HEK293 (cell line): Measurements from ENCODE around the gene RASSF10.

Source experiments
- CTCF ChIA-PET: fragments of 350-600 bp; formaldehyde crosslinking; extraction: SDS; loops from one replicate; lab custom pipeline; 2021; ENCODE audit warnings: antibody characterized with exemption; lab: Yijun Ruan, JAX
- POLR2A ChIA-PET: fragments of 300-600 bp; formaldehyde crosslinking; extraction: SDS; loops from one replicate; lab custom pipeline; 2020; ENCODE audit warnings: antibody characterized with exemption, inconsistent platforms; lab: Yijun Ruan, JAX
- H3K27ac ChIP-seq: fragments of 200-500 bp; sonication (Bioruptor generic); 2 replicates; pipeline ENCODE4 v1.5.1; 2014; ENCODE audit warnings: low read depth, low read length, control low read depth, inconsistent platforms; ENCODE audit errors: extremely low read depth
- H3K36me3 ChIP-seq, 2 experiments: fragments of 200-500 bp in 1 of 2; sonication (Bioruptor generic) in 1 of 2; 1 replicate in 1 of 2; 2 replicates in 1 of 2; pipeline ENCODE4 v1.5.1; 2014 to 2017; ENCODE audit warnings: inconsistent platforms in 2 of 2, low read length in 2 of 2; ENCODE audit not compliant: control insufficient read depth in 2 of 2, insufficient read depth in 1 of 2
- H3K4me1 ChIP-seq: fragments of 200-500 bp; sonication (Bioruptor generic); 2 replicates; pipeline ENCODE4 v1.5.1; 2014; ENCODE audit warnings: mild to moderate bottlenecking, low read length, inconsistent platforms; ENCODE audit not compliant: control insufficient read depth, insufficient read depth
- H3K4me3 ChIP-seq: 2 replicates; pipeline ENCODE4 v1.5.1; 2011; ENCODE audit warnings: low read depth, mild to moderate bottlenecking, control low read depth, low read length, moderate library complexity
- H3K9me3 ChIP-seq: fragments of 200-500 bp; sonication (Bioruptor generic); 2 replicates; pipeline ENCODE4 v1.5.1; 2014; ENCODE audit warnings: low read depth, low read length, inconsistent platforms; ENCODE audit not compliant: control insufficient read depth, insufficient read depth
- GFI1B ChIP-seq: fragments of 450-650 bp; formaldehyde crosslinking; IDR thresholded peaks from 2 replicates; pipeline ENCODE4 v1.5.1; 2016; ENCODE audit warnings: missing biosample characterization, missing genetic modification characterization
- GLI2 ChIP-seq: fragments of 450-650 bp; formaldehyde crosslinking; IDR thresholded peaks from 2 replicates; pipeline ENCODE4; 2017; ENCODE audit warnings: missing biosample characterization, missing genetic modification characterization, low read depth, borderline replicate concordance
- GLIS2 ChIP-seq: fragments of 450-650 bp; formaldehyde crosslinking; IDR thresholded peaks from 2 replicates; pipeline ENCODE4 v1.5.1; 2016; ENCODE audit warnings: missing biosample characterization, missing genetic modification characterization
- OVOL3 ChIP-seq: fragments of 450-650 bp; formaldehyde crosslinking; IDR thresholded peaks from 2 replicates; pipeline ENCODE4 v1.5.1; 2016; ENCODE audit warnings: missing biosample characterization, missing genetic modification characterization
- ZFHX2 ChIP-seq: fragments of 450-650 bp; formaldehyde crosslinking; conservative IDR thresholded peaks from 2 replicates; pipeline ENCODE4 v1.5.1; 2016; ENCODE audit warnings: missing biosample characterization, missing genetic modification characterization
- ZNF114 ChIP-seq: fragments of 450-650 bp; formaldehyde crosslinking; IDR thresholded peaks from 2 replicates; pipeline ENCODE4 v1.5.0; 2017; ENCODE audit warnings: missing biosample characterization, missing genetic modification characterization
- ZNF132 ChIP-seq: fragments of 450-650 bp; formaldehyde crosslinking; IDR thresholded peaks from 2 replicates; pipeline ENCODE4 v1.5.1; 2017; ENCODE audit warnings: missing biosample characterization, missing genetic modification characterization, borderline replicate concordance
- ZNF221 ChIP-seq: fragments of 450-650 bp; formaldehyde crosslinking; IDR thresholded peaks from 2 replicates; pipeline ENCODE4 v1.5.1; 2017; ENCODE audit warnings: missing biosample characterization, missing genetic modification characterization, borderline replicate concordance
- ZNF223 ChIP-seq: fragments of 450-650 bp; formaldehyde crosslinking; IDR thresholded peaks from 2 replicates; pipeline ENCODE4 v1.5.1; 2016; ENCODE audit warnings: missing biosample characterization, missing genetic modification characterization
- ZNF248 ChIP-seq: fragments of 450-650 bp; formaldehyde crosslinking; IDR thresholded peaks from 2 replicates; pipeline ENCODE4 v1.5.1; 2017; ENCODE audit warnings: missing biosample characterization, missing genetic modification characterization
- ZNF473 ChIP-seq: fragments of 450-650 bp; formaldehyde crosslinking; IDR thresholded peaks from 2 replicates; pipeline ENCODE4 v1.5.1; 2017; ENCODE audit warnings: missing biosample characterization, missing genetic modification characterization
- ZNF560 ChIP-seq: fragments of 450-650 bp; formaldehyde crosslinking; IDR thresholded peaks from 2 replicates; pipeline ENCODE4 v1.5.1; 2017; ENCODE audit warnings: missing biosample characterization, missing genetic modification characterization, borderline replicate concordance
- ZNF571 ChIP-seq: fragments of 450-650 bp; formaldehyde crosslinking; IDR thresholded peaks from 2 replicates; pipeline ENCODE4 v1.5.0; 2017; ENCODE audit warnings: missing biosample characterization, missing genetic modification characterization
- ZNF701 ChIP-seq: fragments of 450-650 bp; formaldehyde crosslinking; IDR thresholded peaks from 2 replicates; pipeline ENCODE4 v1.5.1; 2016; ENCODE audit warnings: missing biosample characterization, missing genetic modification characterization
- TF ChIP-seq, protein P1 (sequence below): fragments of 450-650 bp; formaldehyde crosslinking; IDR thresholded peaks from 2 replicates; pipeline ENCODE4 v1.5.1; 2016; ENCODE audit warnings: missing biosample characterization, missing genetic modification characterization
- TF ChIP-seq, protein P2 (sequence below): fragments of 450-650 bp; formaldehyde crosslinking; IDR thresholded peaks from 2 replicates; pipeline ENCODE4 v1.5.1; 2016; ENCODE audit warnings: missing biosample characterization, missing genetic modification characterization
- TF ChIP-seq, protein P3 (sequence below): fragments of 450-650 bp; formaldehyde crosslinking; IDR thresholded peaks from 2 replicates; pipeline ENCODE4 v1.5.1; 2016; ENCODE audit warnings: missing biosample characterization, missing genetic modification characterization
- TF ChIP-seq, protein P4 (sequence below): fragments of 450-650 bp; formaldehyde crosslinking; IDR thresholded peaks from 2 replicates; pipeline ENCODE4 v1.5.1; 2016; ENCODE audit warnings: missing biosample characterization, missing genetic modification characterization
- TF ChIP-seq, protein P5 (sequence below): fragments of 450-650 bp; formaldehyde crosslinking; IDR thresholded peaks from 2 replicates; pipeline ENCODE4 v1.5.1; 2017; ENCODE audit warnings: missing biosample characterization, missing genetic modification characterization

RASSF10 gene

DNA sequence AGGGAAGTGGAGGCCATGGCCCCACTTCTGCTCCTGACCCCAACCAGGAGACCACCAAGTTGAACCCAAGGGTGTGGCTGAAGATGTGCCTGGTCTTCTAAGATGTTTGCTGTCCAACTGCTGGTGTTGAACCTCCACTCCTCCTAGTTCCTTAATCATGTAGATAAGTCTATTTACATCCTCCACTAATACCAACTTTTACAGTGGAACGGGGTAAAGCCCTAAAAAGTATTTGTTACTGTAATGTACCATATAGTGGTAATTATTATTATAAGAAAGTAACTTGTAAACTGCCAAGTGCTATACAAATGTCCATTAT is 19.0 kb upstream of the RASSF10 start:
- Histone ChIP-seq H3K27ac (no peak overlapping the region), H3K9me3 (no peaks in the 10 kb centered on the region), H3K4me1 (no peaks in the 10 kb centered on the region), H3K4me3 (no peak overlapping the region), H3K36me3 (no peaks in the 10 kb centered on the region)
- TF ChIP-seq GLI2 (tag by site-specific recombination) (no peak), ZNF132 (tag by site-specific recombination) (no peak), ZNF560 (tag by site-specific recombination) (no peak), OVOL3 (no peak), ZNF473 (no peak), ZNF701 (tag by site-specific recombination) (no peak), GLIS2 (tag by site-specific recombination) (no peak), ZFHX2 (tag by site-specific recombination) (no peak), GFI1B (tag by site-specific recombination) (no peak), ZNF223 (tag by site-specific recombination) (no peak), ZNF114 (tag by site-specific recombination) (no peak), ZNF248 (no peak), ZNF221 (tag by site-specific recombination) (no peak), ZNF571 (tag by site-specific recombination) (no peak)
- TF ChIP-seq, protein P1, sequence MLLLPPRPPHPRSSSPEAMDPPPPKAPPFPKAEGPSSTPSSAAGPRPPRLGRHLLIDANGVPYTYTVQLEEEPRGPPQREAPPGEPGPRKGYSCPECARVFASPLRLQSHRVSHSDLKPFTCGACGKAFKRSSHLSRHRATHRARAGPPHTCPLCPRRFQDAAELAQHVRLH, result no peak
- TF ChIP-seq, protein P2, sequence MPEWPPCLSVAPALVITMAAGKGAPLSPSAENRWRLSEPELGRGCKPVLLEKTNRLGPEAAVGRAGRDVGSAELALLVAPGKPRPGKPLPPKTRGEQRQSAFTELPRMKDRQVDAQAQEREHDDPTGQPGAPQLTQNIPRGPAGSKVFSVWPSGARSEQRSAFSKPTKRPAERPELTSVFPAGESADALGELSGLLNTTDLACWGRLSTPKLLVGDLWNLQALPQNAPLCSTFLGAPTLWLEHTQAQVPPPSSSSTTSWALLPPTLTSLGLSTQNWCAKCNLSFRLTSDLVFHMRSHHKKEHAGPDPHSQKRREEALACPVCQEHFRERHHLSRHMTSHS, result no peak
- TF ChIP-seq, protein P3, sequence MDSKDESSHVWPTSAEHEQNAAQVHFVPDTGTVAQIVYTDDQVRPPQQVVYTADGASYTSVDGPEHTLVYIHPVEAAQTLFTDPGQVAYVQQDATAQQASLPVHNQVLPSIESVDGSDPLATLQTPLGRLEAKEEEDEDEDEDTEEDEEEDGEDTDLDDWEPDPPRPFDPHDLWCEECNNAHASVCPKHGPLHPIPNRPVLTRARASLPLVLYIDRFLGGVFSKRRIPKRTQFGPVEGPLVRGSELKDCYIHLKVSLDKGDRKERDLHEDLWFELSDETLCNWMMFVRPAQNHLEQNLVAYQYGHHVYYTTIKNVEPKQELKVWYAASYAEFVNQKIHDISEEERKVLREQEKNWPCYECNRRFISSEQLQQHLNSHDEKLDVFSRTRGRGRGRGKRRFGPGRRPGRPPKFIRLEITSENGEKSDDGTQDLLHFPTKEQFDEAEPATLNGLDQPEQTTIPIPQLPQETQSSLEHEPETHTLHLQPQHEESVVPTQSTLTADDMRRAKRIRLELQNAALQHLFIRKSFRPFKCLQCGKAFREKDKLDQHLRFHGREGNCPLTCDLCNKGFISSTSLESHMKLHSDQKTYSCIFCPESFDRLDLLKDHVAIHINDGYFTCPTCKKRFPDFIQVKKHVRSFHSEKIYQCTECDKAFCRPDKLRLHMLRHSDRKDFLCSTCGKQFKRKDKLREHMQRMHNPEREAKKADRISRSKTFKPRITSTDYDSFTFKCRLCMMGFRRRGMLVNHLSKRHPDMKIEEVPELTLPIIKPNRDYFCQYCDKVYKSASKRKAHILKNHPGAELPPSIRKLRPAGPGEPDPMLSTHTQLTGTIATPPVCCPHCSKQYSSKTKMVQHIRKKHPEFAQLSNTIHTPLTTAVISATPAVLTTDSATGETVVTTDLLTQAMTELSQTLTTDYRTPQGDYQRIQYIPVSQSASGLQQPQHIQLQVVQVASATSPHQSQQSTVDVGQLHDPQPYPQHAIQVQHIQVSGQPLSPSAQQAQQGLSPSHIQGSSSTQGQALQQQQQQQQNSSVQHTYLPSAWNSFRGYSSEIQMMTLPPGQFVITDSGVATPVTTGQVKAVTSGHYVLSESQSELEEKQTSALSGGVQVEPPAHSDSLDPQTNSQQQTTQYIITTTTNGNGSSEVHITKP (tag by site-specific recombination), result no peak
- TF ChIP-seq, protein P4, sequence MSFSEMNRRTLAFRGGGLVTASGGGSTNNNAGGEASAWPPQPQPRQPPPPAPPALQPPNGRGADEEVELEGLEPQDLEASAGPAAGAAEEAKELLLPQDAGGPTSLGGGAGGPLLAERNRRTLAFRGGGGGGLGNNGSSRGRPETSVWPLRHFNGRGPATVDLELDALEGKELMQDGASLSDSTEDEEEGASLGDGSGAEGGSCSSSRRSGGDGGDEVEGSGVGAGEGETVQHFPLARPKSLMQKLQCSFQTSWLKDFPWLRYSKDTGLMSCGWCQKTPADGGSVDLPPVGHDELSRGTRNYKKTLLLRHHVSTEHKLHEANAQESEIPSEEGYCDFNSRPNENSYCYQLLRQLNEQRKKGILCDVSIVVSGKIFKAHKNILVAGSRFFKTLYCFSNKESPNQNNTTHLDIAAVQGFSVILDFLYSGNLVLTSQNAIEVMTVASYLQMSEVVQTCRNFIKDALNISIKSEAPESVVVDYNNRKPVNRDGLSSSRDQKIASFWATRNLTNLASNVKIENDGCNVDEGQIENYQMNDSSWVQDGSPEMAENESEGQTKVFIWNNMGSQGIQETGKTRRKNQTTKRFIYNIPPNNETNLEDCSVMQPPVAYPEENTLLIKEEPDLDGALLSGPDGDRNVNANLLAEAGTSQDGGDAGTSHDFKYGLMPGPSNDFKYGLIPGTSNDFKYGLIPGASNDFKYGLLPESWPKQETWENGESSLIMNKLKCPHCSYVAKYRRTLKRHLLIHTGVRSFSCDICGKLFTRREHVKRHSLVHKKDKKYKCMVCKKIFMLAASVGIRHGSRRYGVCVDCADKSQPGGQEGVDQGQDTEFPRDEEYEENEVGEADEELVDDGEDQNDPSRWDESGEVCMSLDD (tag by site-specific recombination), result no peak
- TF ChIP-seq, protein P5, sequence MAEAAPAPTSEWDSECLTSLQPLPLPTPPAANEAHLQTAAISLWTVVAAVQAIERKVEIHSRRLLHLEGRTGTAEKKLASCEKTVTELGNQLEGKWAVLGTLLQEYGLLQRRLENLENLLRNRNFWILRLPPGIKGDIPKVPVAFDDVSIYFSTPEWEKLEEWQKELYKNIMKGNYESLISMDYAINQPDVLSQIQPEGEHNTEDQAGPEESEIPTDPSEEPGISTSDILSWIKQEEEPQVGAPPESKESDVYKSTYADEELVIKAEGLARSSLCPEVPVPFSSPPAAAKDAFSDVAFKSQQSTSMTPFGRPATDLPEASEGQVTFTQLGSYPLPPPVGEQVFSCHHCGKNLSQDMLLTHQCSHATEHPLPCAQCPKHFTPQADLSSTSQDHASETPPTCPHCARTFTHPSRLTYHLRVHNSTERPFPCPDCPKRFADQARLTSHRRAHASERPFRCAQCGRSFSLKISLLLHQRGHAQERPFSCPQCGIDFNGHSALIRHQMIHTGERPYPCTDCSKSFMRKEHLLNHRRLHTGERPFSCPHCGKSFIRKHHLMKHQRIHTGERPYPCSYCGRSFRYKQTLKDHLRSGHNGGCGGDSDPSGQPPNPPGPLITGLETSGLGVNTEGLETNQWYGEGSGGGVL (tag by site-specific recombination), result no peak
- ChIA-PET POLR2A (no interaction called here), CTCF (no interaction called here)
